Stimulated activated CD4-positive, alpha-beta T cell treated with anti-CD3 and anti-CD28 coated beads, Interleukin-2, amount 100 ng/mL, for 24 hours (primary cell): Measurements from ENCODE around the gene ITGBL1.
"Not testable (repeated sequence)": the region's sequence is repeated elsewhere in the genome, so short reads cannot be mapped to it uniquely, and the experiment has no call there.

Experiments used
- DNase-seq, 2 donors: peaks; one replicate each; pipeline ENCODE4 v3.0.0-alpha.2; 2020

The ITGBL1 gene

GRCh38 chr13:101514695-101515275 is 62.3 kb downstream of the ITGBL1 start:
- peak in 1 of 2 donors; percentile 24 for DNase-seq

GRCh38 chr13:101515504-101515903 is 63.0 kb downstream of the ITGBL1 start:
- no peak for DNase-seq

DNA sequence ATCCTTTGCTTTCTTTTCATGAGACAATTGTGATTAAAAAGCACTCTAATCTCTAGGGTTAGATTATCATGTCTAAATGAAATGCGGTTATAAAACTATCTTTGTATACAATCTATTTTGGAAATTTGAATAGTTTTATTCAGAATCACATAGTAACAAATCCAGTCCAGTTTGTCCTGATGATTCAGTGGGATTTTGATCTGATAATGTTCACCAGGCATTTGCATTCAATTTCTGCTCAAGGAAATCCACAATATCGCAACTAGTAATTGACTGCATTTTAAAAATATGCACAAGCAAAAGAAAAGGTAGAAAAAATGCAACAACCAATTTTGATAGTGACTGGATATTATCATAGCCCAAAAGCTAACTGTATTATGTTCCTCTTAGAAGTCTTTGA is 63.8 kb downstream of the ITGBL1 start:
- no peak for DNase-seq

- peak in 1 of 2 donors; percentile 2 for DNase-seq
These were observed 68.2 kb downstream of the ITGBL1 start for GRCh38 chr13:101520672-101521071.

DNA sequence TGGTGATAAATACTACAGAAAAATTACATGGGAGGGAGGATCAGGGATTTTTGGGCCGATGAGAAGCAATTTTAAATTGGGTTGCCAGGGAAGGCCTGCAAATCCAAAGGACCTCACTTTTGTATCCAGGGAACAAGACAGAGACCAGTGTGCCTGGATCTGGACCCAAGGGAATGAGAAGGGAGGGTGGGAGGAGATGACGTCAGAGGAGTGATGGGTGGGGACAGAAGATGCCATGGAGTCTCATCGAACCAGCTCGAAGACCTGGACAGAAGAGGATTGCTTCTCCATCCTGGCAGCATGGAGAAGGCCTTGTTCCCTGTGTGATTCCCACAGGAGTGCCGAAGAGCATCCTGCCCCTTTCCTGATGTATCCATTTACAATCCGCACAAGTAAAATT is 68.9 kb downstream of the ITGBL1 start:
- DNase-seq: no peak

GRCh38 chr13:101522607-101523006 is 70.1 kb downstream of the ITGBL1 start:
- no peak for DNase-seq

- DNase-seq: no peak
These were observed 71.0 kb downstream of the ITGBL1 start for GRCh38 chr13:101523154-101524131.

- no peak for DNase-seq
These were observed 74.7 kb downstream of the ITGBL1 start for GRCh38 chr13:101527130-101527529.

DNA sequence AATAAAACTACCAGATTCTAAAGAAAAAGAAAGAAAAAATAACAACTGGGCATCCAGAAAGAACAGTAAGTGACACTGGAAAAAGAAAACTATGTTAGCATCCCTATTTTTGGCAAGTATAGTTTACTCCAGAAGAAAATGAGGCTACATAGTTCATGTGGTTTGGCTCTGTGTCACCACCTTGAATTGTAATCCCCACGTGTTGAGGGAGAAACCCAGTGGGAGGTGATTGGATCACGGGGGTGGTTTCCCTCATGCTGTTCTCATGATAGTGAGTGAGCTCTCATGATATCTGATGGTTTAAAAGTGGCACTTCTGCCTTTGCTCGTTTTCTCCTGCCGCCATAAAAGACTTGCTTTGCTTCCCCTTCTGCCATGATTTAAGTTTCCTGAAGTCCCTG is 76.9 kb downstream of the ITGBL1 start:
- no peak for DNase-seq

GRCh38 chr13:101530293-101530692 is 77.8 kb downstream of the ITGBL1 start:
- DNase-seq: no peak

- no peak for DNase-seq
These were observed 82.8 kb downstream of the ITGBL1 start for GRCh38 chr13:101535192-101535746.

DNA sequence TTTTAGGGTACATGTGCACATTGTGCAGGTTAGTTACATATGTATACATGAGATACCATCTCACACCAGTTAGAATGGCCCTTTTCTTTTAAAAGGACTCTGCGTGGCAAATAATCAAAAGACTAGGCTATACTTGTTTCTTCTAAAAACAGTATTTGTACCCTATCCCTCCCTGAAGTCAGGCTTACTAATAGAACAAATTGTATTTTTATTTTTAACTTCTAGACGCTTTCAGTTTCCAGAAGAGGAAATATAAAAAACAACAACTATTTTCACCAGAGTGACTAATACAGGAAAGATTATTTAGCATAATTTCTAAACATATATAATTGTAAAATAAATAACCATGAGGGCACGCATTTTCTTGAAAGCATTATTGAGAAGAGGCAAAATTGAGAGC is 83.6 kb downstream of the ITGBL1 start:
- no peak for DNase-seq

DNA sequence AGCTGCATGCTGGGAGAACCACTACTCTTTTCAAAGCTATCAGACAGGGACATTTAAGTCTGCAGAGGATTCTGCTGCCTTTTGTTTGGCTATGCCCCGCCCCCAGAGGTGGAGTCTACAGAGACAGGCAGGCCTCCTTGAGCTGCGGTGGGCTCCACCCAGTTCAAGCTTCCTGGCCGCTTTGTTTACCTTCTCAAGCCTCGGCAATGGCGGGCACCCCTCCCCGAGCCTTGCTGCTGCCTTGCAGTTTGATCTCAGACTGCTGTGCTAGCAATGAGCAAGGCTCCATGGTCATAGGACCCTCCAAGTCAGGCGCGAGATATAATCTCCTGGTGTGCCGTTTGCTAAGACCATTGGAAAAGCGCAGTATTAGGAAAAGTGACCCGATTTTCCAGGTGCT is 92.1 kb downstream of the ITGBL1 start:
- not testable (repeated sequence) for DNase-seq

GRCh38 chr13:101544979-101545378 is 92.5 kb downstream of the ITGBL1 start:
- no peak for DNase-seq

DNA sequence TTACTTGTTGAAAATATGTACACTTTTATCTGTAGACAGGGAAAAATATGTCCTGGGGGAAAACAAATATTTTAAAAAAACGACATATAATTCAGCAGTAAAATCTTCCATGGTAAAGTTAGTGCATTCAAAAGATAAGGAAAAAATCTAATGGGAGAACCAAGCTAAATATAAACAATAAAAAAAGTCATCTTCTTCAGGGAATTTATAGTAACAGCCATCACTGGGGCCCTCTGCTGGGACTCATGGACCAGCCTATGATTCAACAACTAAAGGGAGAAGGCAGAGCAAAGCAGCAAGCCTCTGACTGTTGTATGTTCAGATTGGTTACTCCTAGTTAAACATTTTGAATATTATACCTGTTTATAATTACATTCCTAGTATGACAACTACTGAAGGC is 93.0 kb downstream of the ITGBL1 start:
- no peak for DNase-seq

GRCh38 chr13:101552286-101552685 is 99.8 kb downstream of the ITGBL1 start:
- DNase-seq: no peak

GRCh38 chr13:101552786-101553185 is 100.3 kb downstream of the ITGBL1 start:
- no peak for DNase-seq

DNA sequence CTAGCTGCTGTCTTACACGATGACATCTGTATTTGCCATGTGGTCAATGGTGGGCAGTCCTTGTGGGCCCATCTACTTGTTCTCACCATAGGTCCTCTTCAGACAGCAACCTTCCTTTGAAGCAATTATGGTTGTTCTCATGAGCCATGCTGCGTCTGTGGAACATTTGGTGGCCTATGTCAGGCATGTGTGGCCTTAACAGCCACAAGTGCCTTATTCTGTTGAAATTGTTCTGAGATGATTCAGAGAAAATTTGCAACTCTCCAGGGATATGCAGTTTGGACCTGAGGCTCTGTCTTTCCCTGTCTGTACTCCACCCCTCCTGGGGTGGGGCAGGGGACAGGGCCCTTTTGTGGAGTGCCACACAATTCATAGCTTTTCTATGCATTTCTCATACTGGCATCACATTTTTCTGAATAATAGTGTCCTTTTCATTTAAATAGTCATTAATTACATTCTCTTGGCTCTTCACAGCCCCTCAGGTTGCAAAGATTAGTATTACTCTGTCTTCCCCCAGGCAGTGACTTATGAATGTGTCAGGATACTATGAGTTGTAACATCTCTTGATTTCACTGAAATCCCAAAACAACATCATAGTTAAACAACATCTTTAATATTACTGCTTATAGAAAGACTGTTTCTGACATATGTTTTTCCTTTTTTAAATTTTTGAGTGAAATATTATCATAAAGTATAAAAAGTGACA is 102.1 kb downstream of the ITGBL1 start:
- DNase-seq: no peak

DNA sequence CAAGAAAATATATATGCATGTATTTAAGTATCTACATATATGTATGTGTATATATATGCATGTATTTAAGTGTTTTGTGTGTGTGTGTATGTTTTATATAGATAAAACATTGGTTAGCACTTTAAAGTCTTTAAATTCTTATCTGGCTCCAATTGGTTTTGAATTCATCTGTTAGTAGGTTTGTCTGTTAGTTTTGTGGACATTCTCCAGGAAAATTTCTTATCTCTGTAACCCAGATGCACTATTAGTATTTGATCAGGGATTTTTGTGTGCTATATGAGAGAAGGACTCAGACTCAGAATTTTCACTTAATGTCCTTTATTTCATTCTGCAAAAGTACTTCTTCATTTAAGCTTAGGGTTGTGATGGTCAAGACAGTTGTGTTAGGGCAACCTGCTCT is 103.1 kb downstream of the ITGBL1 start:
- no peak for DNase-seq

DNA sequence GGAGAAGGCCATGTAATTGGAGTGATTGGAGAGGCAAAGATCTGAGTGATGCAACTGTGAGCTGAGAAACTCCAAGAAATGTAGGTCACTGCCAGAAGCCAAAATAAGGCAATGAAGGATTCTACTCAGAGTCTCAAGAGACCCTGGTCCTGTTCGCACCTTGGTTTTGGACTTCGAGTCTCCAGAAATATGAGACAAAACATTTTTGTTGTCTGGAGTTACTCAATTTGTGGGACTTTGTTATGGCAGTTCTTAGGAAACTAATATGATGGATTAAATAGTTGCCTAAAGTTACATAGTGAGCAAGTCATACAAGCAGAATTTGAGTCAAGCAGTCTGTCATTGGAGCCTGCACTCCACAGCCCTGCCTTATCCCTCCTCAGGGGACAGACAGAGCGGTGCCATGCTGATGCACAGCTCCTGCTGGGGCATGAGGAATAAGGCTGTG is 104.2 kb downstream of the ITGBL1 start:
- DNase-seq: no peak

DNA sequence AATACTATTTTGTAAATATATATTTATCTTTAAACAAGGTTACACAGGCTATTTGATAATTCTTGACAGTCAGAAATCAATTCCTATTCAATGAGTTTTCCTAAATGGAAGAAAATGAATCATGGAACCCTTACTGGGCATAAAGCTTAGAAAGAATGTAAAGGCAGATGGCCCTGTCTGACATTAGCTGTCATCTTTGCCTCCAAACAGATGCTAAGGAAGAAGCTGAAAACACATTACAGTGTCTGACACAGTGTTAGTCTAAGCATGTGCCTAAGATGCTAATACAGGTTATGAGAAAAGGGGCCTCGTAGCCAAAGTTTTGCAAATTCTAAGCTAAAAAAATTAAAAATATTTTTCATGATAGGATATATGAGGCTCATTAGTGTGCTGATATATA is 112.8 kb downstream of the ITGBL1 start:
- no peak for DNase-seq

DNA sequence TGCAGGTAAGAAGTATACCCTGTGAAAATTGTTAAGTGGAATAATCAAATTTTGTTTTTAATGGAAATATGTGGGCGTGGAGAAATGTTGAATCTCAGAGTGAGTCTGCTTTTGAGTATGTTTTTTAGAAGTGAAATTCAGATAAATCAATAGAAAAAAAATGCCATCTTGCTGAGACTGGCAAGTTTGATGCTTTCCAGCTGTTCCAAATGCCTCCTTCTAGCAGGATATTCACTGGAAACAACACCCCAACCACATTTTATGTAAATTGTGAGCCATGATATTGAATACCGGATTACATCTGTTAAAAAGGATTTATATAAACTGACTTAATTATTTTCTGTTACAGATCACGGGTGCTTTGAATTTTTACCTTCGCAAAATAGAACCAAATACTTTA is 115.4 kb downstream of the ITGBL1 start:
- DNase-seq: no peak

DNA sequence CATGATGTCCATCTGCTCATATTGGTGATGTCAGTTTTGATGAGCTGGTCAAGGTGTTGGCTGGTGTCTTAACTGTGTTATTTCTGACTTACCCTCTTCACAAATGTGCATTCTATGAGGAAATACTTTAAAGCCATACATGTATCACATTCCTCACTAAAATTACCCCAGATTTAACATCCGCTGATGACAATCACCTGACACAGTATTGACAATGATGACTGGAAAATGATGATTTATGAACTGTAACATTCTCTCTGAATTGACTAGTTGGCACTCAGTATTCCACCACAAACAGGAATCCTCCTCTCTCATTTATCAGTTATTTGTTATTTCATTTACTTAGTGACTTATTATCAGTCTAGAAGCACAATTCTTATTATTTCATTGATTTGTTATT is 117.3 kb downstream of the ITGBL1 start:
- DNase-seq: no peak
